SH-SY5Y (cell line): ENCODE measurements around the gene ATIC.

Source experiments
- GATA2 ChIP-seq: IDR thresholded peaks from 2 replicates; pipeline ENCODE4 v1.6.1; 2011; ENCODE audit warnings: mild to moderate bottlenecking, low read depth, low read length
- GATA3 ChIP-seq: IDR thresholded peaks from 2 replicates; pipeline ENCODE4 v1.6.1; 2011; ENCODE audit warnings: low read depth, mild to moderate bottlenecking, low read length, moderate library complexity

- no peak for TF ChIP-seq GATA3
- no peak for TF ChIP-seq GATA2
These were observed 72.9 kb downstream of the ATIC start for GRCh38 chr2:215384710-215385109.
